ENCODE measurements around the gene EPHA7.

DNA sequence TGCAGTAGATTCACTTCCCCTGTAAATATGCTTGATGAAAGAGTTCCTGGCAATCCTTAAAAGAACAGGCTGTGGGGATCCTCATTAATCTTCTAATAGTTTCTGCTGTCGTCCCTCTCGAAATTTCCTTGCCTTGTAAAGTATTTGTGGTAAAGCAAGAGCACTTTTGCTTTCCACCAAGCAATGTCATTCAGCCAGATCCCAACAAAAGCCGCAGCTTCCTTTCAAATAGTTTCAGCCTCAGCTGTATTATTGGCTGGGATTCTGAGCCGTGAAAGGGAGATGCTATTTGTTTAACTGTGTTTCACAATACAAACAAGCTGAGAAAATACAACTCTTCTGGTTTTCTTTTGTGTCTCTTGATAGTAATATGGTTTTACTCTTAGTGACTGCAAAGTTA is 48.9 kb upstream of the EPHA7 start:
- no peak for TF ChIP-seq POLR2A (IDR thresholded peaks at IDR 0.05)
- TF ChIP-seq, protein P1, sequence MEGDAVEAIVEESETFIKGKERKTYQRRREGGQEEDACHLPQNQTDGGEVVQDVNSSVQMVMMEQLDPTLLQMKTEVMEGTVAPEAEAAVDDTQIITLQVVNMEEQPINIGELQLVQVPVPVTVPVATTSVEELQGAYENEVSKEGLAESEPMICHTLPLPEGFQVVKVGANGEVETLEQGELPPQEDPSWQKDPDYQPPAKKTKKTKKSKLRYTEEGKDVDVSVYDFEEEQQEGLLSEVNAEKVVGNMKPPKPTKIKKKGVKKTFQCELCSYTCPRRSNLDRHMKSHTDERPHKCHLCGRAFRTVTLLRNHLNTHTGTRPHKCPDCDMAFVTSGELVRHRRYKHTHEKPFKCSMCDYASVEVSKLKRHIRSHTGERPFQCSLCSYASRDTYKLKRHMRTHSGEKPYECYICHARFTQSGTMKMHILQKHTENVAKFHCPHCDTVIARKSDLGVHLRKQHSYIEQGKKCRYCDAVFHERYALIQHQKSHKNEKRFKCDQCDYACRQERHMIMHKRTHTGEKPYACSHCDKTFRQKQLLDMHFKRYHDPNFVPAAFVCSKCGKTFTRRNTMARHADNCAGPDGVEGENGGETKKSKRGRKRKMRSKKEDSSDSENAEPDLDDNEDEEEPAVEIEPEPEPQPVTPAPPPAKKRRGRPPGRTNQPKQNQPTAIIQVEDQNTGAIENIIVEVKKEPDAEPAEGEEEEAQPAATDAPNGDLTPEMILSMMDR (IDR thresholded peaks at IDR 0.05), result no peak
